Measurements from ENCODE around the gene FASN.

The FASN gene

DNA sequence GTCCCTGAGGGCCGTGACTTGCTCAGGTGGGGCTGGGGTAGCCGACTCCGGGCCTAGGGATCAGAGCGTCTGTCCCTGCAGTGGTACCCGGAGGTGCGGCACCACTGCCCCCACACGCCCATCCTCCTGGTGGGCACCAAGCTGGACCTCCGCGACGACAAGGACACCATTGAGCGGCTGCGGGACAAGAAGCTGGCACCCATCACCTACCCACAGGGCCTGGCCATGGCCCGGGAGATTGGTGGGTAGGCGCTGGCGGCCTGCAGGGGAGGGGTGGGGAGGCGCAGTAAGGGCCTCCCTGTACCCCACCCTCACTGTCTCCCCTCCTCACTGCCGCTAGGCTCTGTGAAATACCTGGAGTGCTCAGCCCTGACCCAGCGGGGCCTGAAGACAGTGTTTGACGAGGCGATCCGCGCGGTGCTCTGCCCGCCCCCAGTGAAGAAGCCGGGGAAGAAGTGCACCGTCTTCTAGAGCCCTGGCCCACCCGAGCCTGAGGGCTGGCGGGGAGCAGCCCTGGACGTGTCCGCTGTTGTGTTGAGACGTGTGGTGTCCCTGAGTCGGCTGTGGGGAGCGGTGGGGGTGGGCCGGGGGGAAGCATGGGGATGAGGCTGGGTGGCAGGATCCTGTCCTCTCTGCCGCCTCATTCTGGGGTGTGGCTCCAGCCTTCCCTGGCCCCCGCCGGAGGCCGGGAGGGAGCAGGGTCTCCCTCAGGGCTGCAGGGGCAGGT, 64.5 kb downstream of the FASN start:
- in situ Hi-C loops (cut with HindIII; ENCODE audit: low sequenced_read_pairs) = loop anchor here (10.0 kb wide), 2 partner anchors 59 to 101 kb away; partner anchors contain the start of gene ASPSCR1
- no peak overlapping the region for H3K4me3 ChIP-seq (ENCODE audit: low read depth, low read length)
- DNase-seq (ENCODE audit: low read depth) = no peak
- TF ChIP-seq, protein P1, sequence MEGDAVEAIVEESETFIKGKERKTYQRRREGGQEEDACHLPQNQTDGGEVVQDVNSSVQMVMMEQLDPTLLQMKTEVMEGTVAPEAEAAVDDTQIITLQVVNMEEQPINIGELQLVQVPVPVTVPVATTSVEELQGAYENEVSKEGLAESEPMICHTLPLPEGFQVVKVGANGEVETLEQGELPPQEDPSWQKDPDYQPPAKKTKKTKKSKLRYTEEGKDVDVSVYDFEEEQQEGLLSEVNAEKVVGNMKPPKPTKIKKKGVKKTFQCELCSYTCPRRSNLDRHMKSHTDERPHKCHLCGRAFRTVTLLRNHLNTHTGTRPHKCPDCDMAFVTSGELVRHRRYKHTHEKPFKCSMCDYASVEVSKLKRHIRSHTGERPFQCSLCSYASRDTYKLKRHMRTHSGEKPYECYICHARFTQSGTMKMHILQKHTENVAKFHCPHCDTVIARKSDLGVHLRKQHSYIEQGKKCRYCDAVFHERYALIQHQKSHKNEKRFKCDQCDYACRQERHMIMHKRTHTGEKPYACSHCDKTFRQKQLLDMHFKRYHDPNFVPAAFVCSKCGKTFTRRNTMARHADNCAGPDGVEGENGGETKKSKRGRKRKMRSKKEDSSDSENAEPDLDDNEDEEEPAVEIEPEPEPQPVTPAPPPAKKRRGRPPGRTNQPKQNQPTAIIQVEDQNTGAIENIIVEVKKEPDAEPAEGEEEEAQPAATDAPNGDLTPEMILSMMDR (IDR thresholded peaks at IDR 0.05; ENCODE audit: low read depth, low read length, missing control alignments) = no peak

DNA sequence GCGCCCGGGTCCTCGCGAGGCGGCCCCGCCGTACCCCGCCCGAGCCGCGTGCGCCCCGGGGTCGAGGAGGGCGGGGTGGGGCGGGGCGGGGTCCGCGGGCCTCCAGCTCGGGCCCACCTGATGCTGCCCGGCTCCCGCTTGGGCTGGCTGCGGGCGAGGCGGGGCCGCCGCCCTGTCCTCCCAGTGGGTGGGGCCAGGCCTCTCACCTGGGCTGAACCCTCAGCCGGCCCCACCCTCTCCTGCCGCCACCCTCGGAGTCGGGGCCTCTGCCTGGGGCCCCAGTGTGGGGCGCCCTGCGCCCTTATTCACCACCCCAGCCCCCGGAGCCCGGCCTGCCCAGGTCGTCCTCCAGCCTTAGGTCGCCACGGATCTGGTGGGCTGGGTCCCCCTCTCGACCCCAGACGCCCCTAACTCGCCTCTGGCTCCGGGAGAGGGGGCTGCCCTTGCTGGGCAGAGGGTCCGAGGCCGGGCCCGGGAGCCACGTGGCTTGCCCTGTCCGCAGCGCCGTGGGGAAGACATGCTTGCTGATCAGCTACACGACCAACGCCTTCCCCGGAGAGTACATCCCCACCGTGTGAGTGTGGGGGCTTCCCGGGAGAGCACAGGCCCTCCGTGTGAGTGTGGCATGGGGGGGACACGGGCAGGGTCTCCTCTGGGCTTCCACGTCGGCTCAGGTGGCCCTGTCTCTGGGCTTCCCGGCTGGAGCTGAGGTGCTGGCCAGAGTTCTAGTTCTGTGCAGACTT, 66.0 kb downstream of the FASN start:
- DNase-seq (ENCODE audit: low read depth) = no peak
- TF ChIP-seq, protein P1 (IDR thresholded peaks at IDR 0.05; ENCODE audit: low read depth, low read length, missing control alignments) = no peak
- in situ Hi-C loops (cut with HindIII; ENCODE audit: low sequenced_read_pairs) = loop anchor here (10.0 kb wide), 2 partner anchors 57 to 103 kb away; partner anchors contain the start of gene ASPSCR1
- peak overlapping the region; percentile 58 for H3K4me3 ChIP-seq (ENCODE audit: low read depth, low read length)

DNA sequence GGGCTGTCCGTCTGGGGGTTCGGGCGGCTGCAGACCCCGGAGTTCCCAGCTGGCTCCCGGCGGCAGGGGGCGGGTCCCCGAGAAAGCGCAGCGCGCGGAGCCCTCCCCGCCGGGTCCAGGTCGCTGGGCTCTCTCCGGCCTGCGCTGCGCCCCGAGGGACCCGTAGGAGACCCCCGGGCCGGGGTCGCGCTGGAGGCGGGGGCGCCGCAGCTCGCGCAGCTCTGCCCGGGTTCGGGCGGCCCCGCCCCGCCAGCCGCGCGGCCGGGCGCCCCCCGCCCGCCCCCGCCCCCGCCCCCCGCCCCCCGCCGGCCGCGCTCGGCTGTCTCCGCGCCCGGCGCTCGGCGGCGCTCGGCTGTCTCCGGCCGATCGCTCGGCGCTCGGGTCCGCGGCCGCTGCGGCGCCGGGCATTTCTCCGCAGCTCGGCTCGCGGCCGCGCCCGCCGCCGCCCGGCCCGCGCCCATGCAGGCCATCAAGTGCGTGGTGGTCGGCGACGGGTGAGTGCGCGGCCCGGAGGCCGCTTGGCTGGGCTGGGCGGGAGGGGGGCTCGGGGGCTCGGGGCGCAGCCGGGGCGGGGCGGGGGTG, 66.6 kb downstream of the FASN start, which contains the start of gene RAC3:
Gene RAC3 (plus strand): TSS at position 376 of the 582 bp plus-strand sequence. CDS start 84 bp downstream, at position 460.
- H3K4me3 ChIP-seq (ENCODE audit: low read depth, low read length) = peak within 1 kb of the TSS; percentile 58
- no peak for DNase-seq (ENCODE audit: low read depth)
- in situ Hi-C loops (cut with HindIII; ENCODE audit: low sequenced_read_pairs) = loop anchor here (10.0 kb wide), 2 partner anchors 57 to 103 kb away; partner anchors contain the start of gene ASPSCR1
- TF ChIP-seq, protein P1 (IDR thresholded peaks at IDR 0.05; ENCODE audit: low read depth, low read length, missing control alignments) = no peak

DNA sequence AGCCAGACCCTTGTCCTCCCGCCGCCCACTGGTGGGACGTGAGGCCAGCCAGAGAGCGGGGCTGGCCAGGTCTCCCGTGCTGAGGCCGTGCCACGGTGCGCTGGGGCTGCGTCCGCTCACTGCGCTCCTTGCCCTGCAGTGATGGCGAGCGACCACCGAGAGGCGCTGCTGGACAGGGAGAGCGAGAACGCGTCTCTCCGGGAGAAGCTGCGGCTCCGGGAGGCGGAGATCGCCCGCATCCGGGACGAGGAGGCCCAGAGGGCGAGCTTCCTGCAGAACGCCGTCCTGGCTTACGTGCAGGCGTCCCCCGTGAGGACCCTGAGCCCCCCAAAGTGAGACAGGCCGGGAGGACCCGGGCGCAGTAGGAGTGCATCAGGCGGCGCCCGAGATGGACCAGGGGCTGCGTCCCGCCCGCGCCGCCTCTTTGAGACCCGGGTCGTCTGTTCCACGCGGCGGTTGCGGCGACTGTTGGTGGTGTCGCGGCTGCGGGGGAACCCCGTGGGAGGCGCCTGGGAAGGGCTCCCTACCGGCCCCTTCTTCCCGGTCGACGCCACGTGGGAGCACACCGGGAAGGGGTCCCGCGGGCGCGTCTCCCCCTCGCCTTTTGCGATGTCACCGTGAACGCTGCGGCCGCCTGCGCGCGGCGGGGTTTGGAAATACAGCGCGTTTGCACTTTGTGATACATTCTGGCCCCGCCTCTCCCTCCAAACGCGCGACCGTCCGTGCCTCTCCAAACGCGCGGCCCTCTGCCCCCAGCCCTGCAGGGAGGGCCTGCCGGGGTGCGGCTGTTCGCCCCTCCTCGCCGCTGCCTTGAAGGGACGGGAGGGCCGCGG, 67.3 kb downstream of the FASN start:
- H3K4me3 ChIP-seq (ENCODE audit: low read depth, low read length) = peak overlapping the region; percentile 58
- in situ Hi-C loops (cut with HindIII; ENCODE audit: low sequenced_read_pairs) = loop anchor here (10.0 kb wide), 2 partner anchors 56 to 104 kb away; partner anchors contain the start of gene ASPSCR1
- peak; percentile 65 for DNase-seq (ENCODE audit: low read depth)
- TF ChIP-seq, protein P1 (IDR thresholded peaks at IDR 0.05; ENCODE audit: low read depth, low read length, missing control alignments) = peak; percentile 41

DNA sequence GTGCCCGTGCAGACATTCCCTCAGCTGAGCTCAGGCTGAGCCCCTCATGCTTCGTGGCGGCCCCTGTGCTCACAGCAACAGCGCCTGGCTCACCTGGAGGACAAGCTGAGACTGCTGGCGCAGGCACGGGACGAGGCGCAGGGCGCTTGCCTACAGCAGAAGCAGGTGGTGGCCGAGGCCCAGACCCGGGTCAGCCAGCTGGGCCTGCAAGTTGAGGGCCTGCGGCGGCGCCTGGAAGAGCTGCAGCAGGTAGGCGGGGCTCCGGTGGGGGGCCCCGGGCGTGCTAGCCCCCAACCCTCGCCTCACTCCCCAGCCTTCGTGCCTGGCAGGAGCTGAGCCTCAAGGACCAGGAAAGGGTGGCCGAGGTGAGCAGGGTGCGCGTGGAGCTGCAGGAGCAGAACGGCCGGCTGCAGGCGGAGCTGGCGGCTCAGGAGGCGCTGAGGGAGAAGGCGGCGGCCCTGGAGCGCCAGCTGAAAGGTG, 68.0 kb downstream of the FASN start:
- no peak for DNase-seq (ENCODE audit: low read depth)
- TF ChIP-seq, protein P1 (IDR thresholded peaks at IDR 0.05; ENCODE audit: low read depth, low read length, missing control alignments) = no peak
- in situ Hi-C loops (cut with HindIII; ENCODE audit: low sequenced_read_pairs) = loop anchor here (10.0 kb wide), 2 partner anchors 55 to 105 kb away; partner anchors contain the start of gene ASPSCR1
- no peak overlapping the region for H3K4me3 ChIP-seq (ENCODE audit: low read depth, low read length)
